GM18519 (cell line): Measurements from ENCODE around the gene ABCB1.

Experiments
- ATAC-seq: cut with Tn5 transposase; IDR thresholded peaks from one replicate; pipeline ENCODE4 v1.9.1; 2021; ENCODE audit warnings: mild to moderate bottlenecking, moderate library complexity; ENCODE audit not compliant: unreplicated experiment, low FRiP score

Gene ABCB1

GRCh38 chr7:87517891-87518290 is 82.8 kb downstream of the ABCB1 start:
- no peak for ATAC-seq

DNA sequence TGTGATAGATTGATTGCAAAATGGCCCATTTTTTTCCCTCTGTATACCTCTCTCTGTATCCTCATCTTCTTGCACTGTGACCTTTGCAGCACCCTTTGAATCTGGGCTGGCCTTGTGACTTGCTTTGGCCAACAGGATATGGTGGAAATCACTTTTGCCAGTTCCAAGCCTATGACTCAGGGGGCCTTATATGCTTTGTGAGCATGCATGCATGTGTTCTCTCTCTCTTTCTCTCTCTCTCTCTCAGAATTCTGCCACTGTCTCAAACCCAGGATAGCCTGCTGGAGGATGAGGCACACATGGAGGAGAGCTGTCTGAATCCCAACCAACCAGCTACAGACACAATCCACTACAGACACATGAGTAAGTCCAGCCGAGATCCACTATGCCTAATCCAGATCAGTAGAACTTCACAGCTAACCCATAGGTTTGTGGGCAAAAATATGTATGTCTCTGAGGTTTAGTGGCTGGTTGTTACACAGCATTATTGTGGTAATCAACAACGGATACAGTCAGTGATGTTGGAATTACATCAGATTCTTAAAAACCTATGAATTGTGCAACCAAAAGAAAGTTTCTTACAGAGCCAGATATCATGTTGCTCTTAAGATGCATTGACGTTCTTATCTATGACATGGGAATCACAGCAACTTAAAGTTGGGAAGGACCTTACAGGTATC is 83.4 kb downstream of the ABCB1 start:
- no peak for ATAC-seq

GRCh38 chr7:87513735-87514335 is 86.8 kb downstream of the ABCB1 start:
- ATAC-seq: no peak

- no peak for ATAC-seq
Measured at GRCh38 chr7:87512906-87513305, 87.8 kb downstream of the ABCB1 start.

GRCh38 chr7:87511510-87511909 is 89.2 kb downstream of the ABCB1 start:
- no peak for ATAC-seq

- ATAC-seq: no peak
Measured at GRCh38 chr7:87510411-87510875, 90.2 kb downstream of the ABCB1 start.

DNA sequence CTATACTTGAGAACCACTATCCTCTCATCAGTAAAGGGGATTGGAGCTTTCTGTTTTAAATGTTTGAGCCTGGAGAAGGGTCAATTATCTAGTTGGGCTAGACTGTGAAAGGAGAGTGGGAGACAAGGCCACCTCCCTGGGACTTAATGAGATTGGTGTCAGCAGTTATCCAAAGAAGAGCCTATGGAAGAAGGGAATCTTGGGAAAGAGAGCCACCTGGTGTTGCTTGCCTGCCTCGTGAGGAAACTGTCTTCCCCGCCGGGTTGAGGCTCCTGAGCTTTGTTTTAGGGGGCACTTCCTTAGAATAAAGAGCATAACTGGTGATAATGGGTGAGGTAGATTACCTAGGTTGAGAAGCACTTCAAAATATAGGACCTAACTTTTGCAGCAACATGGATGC is 93.2 kb downstream of the ABCB1 start:
- no peak for ATAC-seq

DNA sequence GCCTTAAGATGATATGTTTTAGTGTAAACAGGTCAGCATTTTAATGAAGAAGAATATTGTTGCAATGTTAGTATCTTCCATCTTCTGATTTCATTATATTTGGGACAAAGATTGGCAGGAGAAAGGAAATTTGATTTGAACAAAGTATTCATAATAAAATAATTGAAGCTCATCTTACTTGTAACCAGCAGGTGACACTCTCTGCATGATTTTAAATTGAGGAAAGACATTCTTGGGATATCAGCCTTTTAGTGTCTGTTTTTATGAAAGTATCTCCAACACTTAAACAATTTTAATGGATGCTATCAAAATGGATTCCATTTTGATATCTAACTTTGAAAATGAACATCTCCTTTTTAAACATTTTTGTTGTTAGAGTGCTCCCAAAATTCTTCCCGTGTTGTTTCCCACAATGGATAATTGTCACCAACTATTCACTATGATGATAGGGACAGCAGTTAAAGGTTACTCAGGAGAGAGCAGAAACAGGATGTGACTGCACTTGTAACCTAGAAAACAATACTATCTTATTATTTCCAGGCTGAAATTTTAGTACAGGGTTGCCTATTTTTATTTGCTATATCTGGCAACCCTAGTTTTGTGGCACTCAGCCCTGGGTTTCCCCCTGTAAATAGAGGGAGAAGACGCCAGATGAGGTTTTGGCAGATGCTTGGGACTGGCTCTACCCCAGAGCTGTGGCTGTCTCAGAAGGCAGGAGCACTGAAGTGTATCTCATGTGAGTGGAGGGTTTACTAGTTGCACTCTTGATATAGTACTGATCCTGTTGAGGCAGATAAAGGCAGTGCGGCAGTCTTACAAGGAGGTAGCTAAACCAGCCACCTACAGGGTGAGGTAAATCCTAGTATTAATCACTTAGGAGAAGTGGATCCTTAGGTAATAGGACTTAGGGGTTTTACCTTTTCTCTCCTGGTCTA is 94.2 kb downstream of the ABCB1 start:
- ATAC-seq: no peak

DNA sequence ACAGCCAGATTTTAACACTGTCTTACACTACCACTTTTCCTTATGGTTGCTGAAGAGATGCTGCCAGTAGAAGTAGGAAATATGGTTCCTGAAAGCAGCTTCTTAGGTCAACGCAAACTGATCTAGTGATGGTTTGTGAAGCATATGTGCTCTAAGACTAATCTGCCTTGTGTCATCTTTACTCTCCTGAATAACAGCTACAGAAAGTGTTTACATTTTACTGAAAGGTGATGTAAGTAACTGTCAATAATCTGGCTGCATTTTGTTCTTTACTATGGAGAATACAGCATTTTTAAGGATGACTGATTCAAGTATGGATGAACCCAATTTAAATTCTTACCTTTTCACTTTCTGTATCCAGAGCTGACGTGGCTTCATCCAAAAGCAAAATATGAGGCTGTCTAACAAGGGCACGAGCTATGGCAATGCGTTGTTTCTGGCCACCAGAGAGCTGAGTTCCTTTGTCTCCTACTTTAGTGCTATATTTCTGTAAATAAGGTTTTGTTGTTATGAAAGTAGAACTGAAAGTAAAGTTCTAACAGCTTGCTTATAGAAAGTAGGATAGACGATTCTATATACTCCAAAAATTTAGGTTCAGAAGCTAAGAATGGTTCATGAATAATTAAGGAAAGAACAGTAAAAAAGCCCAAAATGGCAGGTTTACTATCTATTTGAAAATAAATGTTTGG is 95.0 kb downstream of the ABCB1 start:
- ATAC-seq: no peak

- no peak for ATAC-seq
Measured at GRCh38 chr7:87505122-87505521, 95.6 kb downstream of the ABCB1 start.

DNA sequence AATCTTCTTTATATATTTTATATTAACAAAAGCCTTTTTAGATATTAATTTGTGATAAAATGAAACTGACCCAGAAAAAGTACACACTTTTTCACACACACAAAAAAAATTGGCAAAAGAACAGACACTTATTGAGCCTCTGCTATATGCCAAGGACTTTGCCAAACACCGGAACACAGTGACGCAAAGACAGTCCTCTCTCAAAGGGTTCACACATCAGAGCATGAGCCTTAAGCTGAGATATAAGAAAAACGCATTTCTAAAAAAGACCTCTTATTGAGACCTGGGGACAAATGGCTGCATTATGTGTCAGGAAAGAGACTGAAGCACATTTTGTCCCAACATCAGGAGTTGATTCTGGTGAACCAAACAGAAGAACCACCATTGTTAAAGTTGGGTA is 101.2 kb downstream of the ABCB1 start:
- no peak for ATAC-seq

- no peak for ATAC-seq
Measured at GRCh38 chr7:87498893-87499292, 101.8 kb downstream of the ABCB1 start.

DNA sequence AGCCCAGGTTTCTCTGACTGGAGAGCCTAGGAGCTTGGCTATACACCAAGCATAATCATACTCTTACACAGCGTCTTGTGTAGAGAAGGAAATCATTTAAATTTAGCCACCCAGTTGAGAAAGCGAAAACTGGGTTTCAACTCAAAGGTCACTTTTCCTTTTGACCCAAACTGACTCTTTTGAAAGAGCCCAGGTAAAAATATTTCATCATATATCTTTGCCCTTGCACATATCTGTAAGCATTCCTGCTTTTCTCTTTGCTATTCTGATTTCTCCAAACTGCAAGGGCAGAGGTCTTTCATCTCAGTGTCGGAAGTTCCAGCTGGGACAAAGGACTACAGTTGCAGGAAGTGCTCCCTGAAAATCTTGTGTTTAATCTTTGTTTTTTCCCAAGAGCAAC is 103.2 kb downstream of the ABCB1 start:
- ATAC-seq: no peak

GRCh38 chr7:87495366-87495765 is 105.3 kb downstream of the ABCB1 start:
- no peak for ATAC-seq

DNA sequence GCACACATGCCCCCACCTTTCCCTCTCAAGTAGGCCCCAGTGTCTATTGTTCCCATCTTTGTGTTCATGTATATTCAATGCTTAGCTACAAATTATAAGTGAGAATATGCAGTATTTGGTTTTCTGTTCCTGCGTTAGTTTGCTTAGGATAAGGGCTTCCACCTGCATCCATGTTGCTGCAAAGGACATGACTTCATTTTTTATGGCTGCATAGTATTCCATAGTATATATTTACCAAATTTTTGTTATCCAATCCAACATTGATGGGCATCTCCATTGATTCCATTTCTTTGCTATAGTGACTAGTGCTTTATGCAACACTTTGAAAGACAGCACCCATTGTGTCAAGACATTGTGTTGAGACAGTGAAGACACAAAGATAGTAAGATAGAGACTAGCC is 106.2 kb downstream of the ABCB1 start:
- ATAC-seq: no peak

GRCh38 chr7:87483131-87483530 is 117.6 kb downstream of the ABCB1 start:
- ATAC-seq: no peak

- ATAC-seq: no peak
Measured at GRCh38 chr7:87482115-87482514, 118.6 kb downstream of the ABCB1 start.

DNA sequence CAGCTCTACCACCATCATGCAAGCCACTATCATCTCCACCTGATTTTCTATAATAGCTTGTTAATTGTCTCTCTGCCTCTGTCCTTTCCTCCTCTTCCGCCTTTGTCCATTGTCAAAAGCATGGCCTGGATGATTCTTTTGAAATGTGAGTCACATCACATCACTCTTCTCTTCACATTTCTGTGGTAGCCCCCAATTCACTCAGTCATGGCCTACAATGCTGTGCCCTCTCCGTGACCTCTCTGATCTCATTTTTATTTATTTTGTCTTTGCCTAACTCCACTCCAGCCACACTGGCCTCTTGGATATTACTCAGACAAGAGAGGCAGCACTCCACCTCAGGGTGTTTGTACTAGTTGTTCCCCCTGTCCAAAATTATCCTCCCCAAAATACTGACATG is 120.3 kb downstream of the ABCB1 start:
- ATAC-seq: no peak

- ATAC-seq: no peak
Measured at GRCh38 chr7:87479951-87480350, 120.7 kb downstream of the ABCB1 start.

DNA sequence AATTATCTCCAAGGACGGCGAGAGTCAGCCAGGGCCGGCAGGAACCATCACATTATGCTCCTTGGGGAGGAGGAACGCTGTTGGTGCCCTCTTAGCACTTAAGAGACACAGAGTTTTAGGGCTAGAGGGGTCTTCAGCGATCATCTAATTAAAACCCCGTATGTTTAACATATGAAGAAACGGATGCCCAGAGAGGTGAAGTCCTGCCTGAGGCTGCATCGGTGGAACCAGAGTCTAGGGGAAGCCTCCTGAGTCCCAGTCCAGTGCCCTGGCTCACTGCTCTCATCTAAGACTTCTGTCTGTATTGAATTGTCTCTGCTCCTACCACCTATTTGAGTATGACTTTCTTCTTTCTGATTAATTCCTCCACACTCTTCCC is 124.5 kb downstream of the ABCB1 start:
- ATAC-seq: no peak
